IPS DF 19.7 (cell line): ENCODE results near the gene APBB2.

ENCODE experiments used
- DNase-seq: peaks from one replicate; pipeline ENCODE4 v3.0.0-alpha.2; 2013; ENCODE audit warnings: low read depth, low spot score

APBB2 gene

DNA sequence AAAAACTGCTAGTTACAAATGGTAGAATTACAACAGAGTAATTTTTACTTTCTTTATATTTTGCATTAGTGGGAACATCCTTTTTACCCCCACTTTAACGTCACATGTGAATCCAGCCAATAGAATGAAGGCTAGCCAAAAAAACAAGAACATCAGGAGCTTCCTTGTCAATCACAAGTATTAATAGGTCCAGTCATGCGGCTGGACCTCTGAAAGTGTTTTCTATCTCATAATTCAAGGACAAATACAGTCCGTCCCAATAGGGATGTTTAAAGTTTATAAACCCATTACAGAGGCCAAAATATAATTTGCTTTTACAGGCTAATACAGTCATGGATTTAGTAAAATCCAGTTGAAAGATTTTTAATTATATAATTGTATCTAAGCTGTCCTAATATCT is 110.7 kb downstream of the APBB2 start:
- no peak for DNase-seq

DNA sequence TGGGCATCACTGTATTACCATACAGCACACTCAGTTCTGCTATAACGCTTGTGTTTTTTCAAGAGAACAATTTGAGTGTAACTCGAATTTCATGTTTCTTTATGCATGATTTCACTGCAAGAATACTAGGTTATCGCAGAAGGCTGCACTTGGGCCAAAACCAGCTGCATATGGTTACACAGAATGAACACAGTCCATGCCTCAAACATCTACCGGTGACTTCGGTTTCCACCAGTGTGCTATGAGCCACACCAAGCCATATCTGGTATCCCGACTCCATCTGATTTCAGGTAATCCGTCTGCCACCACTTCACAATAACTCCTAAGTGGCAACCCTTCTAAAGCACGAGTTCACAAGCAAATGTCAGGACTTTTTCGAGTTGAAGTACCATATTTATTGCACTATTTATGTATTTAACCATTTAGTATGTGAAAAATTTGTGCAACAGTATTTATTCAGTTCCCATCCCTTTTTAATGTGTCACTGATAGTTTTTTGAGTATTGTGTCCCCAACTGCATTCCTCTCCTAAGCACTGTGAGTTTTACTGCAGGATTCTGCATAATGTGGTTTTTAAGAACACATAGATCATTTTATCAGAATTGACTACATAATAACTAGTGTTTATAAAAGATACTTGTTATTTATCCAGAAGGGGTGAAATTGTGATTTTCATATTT is 111.8 kb downstream of the APBB2 start:
- no peak for DNase-seq

DNA sequence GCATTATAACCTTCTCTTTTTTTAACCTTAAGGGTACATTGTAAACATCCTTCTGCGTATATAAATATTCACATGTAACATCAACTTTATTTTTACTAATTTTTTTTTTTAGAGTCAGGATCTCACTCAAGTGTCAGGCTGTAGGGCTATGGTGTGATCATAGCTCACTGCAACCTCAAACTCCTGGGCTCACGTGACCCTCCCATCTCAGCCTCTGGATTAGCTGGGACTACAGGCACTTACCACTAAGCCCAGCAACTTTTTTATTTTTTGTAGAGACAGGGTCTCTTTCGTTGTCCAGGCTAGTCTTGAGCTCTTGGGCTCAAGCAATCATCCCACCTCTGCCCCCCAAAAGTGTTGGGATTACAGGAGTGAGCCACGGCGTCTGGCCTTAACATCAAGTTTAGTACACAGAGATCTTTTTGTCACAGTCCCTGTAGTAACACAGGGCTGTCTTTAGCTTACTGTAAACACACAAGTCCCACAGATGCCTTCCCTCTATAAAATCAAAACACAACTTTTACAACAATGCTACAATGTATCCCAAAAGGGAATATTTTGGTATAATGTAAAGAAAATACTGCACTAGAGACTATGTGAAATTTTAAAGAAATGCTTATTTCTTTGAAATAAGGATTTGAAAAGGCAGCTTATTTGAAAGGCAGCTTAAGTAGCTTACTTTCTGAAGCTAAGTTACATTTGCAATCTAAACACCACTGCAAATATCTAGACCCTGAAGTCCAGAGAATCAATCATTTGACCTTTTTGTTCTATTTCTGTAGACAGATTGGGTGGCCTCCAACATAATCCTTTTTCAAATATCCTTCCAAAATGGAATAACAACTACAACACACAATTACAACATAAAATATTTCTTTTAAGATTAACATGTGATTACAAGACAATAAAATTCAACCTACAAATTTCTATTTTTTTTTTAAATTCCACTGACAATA is 116.0 kb downstream of the APBB2 start:
- no peak for DNase-seq

DNA sequence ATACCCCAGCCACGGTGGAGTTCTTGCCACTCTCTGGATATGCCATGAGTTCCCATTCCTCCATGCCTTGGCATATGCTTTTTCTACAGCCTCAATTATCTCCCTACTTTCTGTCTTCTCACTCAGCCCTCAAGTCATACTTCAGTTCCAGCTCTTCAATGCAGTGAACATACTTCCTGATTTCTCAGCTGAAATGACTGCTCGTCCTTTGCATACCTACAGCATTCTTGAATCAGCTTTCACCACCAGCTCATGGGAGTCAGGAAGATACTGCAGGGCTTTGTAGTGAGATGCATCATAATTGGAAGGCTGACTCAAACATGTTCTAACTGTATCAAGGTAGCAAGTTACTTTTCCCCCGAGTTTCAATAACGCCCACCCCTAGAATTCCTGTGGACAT is 118.4 kb downstream of the APBB2 start:
- no peak for DNase-seq

DNA sequence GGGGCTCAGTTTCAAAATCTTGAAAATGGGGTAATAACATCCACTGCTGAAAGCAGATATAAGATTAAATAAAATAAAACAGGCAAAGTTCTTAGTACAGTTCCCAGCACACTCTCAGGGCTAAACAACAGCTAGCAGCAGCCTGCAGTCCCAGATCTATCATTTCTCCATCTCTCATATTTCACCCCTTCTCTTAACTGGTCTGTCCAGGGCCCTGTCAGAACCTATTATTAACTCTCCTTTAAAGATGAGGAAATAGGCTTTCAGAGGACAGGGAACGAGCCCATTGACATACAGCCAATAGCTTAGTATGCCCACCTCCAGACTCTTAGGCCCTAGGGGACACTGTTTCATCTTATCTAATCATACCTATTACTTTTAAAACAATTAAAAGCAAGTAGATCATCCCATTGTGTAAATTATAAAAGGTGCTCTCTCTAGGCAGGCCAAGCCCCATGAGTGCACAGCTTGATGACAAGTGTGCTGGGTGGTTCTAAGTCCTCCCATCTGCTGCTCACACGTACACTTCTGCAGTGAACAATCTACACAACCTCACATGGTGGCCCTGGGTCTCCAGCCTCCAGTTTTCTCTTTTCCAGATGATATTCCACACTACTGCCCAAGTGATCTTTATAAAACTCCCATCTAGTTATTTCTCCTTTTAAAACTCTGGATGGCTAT is 119.0 kb downstream of the APBB2 start:
- DNase-seq, result no peak

DNA sequence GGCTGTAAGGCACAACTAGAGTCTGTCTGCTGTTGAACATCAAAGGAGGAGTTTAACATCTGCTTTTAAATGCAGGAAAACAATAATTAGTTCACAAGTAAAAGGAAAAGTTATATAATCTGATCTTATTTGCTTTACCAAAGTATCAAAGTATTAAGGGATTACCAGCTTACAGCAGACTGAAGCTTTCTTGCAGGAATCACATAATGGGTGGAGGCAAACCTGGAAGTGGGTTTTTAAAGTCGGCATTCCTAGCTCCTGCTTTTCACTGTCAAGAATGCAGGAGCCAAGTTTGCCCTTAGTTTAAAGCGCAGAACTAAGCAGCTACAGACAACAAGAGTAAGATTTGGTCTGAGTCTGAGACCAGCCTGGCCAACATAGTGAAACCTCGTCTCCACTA is 122.2 kb downstream of the APBB2 start:
- DNase-seq, result no peak

DNA sequence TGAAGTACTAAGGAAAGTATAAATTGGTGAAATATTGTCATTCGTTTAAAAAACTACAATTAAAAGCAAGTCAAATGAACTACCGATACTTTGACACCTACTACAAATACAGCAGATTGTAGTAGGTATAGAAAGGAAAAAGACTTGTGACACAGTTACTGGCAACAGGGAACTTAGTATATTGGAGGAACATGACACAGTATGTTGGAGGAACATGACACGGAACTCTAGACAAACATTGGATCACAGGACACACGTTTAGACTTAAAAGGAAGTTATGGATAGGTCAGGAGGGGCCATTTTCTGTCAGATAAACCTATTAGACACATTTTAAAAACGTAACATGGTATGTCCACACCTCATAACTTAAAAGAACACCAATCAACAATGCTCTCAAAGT is 132.5 kb downstream of the APBB2 start:
- DNase-seq, result no peak

DNA sequence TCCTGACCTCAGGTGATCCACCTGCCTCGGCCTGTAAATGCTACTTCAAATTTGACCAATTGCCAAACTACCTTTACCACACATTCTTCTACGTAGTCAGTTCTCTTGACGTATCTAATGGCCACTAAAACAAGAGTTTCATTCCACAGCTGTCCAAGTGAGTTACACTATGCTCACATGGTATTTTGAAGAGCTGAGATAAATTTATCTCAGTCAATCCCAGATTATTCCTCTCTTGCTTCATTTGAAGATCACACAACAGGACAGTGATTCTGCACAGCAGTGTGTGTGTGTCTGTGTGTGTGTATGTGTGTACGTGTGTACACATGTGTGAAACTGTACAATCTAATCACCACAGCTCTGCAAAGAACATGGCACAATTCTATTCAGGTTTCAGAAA is 133.4 kb downstream of the APBB2 start:
- DNase-seq, result no peak

DNA sequence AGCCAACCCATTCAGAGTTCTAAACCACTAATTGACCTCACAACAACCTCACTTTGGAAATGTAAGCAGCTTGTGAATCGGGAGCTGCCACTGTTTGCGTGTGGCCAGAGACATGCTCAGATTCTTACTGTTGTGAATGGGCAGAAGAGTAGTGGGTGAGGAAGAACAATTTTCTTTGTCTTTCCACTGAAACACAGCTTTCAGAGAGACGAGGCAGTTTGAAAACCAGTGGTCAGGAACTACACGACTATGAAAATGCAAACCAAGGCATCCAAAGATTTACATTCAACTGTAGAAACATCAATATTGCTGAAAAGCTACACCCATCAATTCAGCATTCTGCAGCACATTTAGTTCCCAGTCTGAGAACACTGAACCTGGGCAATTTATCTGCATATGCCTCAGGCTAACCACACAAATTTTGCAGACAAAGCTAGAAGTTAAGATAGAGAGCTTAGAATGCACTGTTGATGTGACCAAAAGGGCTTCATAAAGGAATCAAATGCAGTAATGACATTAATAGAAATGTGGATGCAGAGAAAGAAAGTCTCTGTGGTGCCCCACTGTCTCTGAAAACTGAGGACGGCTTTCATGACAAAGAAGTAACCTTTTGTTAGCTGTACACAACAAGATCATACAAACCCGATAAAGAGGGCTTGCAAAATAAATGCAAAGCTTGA is 134.3 kb downstream of the APBB2 start:
- no peak for DNase-seq

DNA sequence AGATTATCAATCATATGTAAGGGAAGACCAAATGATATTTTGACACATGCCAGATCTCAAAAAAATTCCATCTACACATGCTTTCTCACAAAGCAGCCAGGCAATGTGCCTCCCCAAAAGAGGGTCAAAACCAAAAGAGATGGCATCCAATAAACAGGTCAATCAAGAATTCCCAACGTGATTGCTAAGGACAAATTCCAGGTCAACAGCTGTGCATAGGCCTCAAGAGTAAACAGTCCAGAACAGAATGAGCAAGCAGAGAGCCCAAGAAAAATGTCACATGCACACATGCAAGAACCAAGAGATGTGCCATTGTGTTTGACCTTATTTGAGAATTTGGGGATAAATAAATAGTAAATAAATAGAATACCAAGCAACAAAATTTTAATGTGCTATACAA is 136.7 kb downstream of the APBB2 start:
- DNase-seq, result no peak

DNA sequence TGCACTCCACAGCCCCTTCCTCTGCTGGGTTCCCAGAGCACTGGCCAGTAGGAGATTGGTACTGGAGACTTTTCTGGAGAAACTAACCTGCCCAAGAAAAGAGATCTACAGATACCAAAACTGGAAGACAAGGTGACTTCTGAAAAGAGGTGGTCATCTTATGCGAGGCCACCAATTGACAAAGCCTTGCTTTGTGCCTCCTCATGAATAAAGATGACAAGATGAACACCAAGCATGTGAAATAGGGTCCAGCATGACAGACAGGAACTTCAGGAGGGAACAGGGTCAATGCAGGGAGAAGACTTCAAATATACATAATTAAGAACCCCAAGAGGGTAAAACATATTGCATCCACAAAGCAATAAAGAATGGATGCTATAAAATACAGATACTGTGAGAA is 137.9 kb downstream of the APBB2 start:
- DNase-seq, result no peak

DNA sequence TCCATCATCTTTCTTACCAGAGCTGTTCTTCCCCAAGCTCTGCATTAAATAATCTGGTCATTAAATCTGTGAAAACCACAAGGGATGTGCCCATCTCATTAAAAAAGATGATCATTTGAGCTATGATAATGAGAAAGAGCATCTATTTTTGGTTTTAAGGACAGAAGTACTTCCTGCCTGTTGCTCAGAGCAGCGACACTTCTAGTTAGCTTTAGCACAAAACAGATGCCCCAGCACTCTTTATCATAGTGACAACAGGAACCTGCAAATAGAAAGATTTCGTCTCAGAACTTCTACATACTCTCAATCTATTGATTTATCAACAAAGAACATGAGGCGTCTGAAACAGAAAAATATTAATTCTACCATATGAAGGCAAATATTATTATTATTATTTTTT is 140.1 kb downstream of the APBB2 start:
- no peak for DNase-seq

DNA sequence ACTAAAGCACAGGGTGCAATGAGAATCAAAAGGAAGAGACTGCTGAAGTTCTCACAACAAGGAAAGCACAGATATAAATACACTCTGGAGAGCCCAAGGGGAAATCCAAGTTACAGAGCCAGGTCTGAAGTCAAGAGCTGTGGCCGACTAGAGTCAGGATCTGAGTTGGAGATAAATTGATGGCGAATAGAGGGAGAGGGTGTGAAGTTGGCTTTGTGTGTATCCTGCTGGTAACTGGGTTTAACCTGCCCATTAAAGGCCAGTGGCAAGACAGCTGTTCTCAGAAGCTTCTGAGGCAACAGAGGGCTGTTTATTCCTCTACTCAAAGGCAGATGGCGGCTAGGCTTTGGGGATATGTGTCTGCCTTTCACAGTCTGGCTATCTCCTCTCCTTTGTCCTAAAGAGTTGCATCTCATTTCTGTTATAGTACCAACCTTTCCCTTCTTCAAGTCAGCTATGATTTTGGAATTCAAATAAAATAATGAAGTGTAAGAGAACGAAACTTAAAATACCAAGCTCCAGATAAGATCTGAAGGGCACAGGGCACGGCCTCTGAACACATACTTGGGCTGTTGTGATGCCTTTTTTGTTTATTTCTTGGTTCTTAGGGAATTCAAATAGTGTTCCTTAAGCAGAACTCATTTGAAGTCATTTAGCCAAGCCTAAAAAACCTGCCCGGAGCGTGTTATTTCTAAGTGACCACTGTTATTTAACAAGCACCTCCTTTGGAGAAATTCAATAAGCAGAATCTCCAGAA is 142.1 kb downstream of the APBB2 start:
- DNase-seq, result no peak

DNA sequence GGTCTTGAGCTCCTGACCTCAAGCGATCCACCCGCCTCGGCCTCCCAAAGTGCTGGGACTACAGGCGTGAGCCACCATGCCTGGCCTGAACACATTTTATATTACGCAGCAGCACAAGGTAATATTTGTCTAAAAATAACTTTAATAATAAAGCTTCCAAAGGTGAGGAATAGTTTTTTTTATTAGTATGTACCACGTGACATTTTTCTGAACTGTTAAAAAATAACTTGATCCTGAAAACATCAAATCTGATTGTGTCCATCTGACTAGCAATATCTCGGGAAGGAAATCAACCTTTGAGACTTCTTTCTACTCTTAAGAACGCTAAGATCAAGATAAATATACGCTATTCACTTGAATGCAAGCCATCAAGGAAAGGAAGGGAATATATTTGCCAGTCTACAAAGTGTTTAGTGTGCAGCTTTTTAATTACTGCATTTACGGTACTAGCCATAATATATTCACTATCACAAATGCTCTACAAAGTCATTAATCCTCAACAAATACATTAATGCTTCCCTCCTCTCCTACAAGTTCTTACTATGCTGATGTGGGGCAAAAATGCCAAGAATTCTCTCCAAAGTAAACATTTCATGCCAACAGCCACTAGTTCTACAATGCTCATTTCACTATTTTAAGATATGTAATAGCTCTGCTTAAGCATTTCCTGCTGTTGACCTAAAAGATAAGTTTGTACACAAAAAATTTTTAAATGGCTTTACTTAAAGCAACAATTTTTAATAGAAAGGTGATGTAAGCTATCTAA is 143.6 kb downstream of the APBB2 start:
- no peak for DNase-seq

DNA sequence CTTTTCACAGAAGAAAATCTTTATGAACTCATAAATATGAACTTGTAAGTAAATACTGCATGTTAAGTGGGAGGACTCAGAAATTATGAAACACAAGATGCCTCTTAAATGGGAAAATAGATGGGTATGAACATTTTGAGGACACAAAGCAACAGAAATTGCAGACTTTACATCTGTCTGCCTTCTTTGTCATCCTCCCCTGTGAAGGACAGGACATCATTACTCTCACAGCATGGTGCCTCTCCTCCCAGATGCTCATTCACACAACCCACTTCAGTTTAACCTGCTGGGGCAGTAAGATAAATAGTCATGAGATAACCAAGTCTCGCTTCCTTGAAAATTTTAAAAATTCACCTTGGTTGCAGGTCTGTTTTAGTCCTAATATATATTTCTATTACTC is 144.5 kb downstream of the APBB2 start:
- DNase-seq, result peak; percentile 50

DNA sequence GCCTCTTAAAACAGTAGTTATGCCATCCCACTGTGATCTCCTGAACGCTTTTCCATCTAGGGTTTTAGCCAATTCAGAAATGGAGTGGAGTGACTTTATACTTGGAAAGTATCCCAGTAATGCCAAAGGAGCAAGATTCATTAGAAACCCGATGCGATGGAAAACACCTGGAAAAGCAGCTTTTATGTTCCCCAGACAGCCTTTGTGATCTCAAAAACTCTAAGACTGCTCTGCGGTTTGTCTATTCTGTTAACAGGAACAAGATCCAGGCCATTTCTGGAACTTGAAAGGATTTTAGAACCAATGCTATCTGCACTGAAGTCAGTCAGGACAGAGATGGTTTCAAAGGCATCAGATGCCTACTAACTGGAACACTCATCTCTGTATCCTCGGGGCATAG is 145.1 kb downstream of the APBB2 start:
- no peak for DNase-seq

DNA sequence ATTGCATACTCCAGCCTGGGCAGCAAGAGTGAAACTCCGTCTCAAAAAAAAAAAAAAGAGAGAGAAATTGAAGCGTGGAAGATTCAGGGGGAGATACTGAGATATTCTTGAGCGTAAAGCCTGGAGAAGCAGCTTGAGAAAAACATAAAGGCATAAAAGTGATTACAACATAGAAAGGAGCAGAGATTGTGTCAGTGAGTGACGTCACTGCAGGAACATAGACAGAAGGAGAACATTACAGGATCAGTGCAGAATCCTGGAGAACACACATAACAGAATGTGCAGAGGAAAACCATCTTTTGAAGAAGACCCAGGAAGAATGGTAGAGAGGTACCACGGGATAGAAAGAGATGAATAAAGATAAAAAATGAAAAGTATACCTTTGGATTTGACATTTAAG is 147.0 kb downstream of the APBB2 start:
- no peak for DNase-seq

DNA sequence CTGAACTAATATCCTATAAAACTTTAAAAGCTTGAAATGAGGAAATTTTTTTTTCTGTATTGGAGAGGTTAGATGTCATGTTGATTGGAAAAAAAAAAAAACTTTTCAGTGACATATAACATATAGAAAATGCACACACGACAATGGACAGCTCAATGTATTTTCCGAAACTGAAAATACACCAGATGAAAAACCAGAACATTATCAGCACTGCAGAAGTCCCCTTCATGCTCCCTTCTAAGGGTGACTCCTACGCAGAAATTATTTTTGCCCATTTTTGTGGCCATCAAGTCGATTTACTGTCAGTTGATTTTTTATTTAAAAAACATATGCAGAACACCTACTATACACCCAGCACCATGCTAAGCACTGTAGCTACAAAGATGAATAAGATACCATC is 148.3 kb downstream of the APBB2 start:
- no peak for DNase-seq

DNA sequence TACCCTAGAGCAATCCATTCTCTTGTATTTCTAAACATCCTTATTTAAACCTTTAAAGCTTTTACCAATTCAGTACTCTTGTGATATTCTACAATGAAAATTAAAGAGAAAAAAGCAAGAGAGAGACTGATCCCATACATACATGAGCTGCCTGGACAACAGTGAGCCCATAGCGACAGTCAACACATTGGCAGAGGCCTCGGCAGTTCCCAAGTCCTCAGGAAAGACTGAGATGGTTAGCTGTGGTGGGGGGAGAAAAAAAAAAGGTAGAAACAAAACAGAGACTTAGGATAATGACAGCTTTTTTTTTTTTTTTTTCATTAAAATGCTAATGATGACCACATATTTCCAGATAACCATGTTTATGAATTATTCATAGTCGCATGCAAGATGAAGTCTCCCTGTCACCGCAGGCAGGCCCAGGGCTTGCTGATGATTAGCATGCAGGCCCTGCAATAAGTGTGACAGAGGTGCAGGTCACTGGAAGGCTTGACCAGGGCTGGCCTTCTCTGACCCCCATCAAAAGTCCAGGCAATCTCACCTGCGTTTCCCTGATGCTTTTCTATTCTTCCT is 148.8 kb downstream of the APBB2 start:
- no peak for DNase-seq

DNA sequence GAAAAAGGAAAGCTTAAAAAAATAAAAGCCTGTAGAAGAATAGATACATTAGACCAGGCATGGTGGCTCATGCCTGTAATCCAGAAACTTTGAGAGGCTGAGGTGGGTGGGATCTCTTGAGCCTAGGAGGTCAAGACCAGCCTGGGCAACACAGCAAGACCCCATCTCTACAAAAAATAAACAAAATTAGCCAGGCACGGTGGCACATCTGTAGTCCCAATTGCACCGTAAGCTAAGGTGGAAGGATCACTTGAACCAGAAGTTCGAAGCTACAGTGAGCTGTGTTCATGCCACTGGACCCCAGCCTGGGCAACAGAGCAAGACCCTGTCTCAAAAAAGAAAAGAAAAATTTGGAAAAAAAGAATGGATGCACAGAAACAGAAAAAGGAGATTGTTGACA is 149.4 kb downstream of the APBB2 start:
- DNase-seq, result no peak
